ENCODE results near the gene SOWAHD. TPM values are rescaled to one million over a fixed set of nuclear protein-coding genes. Genes with fewer than 3 reads are reported as not detected.

SOWAHD gene
- total RNA-seq, 2 donors from 2014 or later: 3.2 to 4.9 TPM

DNA sequence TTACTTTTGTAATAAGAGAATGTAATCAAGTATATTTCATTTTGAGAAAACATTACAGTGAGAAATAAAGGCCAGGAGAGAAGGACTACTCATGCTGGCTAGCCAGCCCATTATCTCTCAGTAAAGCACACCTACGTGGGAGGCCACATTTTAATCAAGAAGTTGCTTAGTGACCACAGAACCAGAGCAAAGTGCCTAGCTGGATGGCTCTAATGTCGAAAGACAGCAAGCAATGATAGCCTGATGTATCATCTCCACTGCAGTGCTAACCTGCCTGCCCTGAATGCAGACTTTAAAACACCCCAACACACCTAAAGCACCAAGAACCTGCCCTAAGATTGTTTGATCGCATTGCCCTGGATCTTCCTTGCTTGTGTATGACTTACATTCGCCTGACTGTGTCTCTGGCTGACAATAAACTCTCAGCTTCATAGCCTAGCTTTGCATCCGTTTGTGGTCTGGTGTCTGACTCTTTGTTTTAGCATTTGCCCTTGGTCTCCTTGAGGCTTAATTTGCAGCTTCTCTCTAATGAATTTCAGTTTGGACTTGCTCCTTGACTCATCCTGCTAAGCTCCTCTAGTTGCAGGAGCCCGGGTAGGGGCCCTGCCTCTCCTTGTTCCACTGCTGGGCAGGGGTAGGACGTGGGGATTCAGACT lies 31.4 kb upstream of the SOWAHD start:
- DNase-seq: no peak
- Histone ChIP-seq H3K4me3 (no peak overlapping the region), H3K9ac (ENCODE audit: low read depth in 2 of 2, low read length in 2 of 2) (no peak overlapping the region), H3K4me1 (no peaks in the 10 kb centered on the region), H3K27me3 (no peaks in the 10 kb centered on the region), H3K27ac (no peak overlapping the region), H3K36me3 (no peaks in the 10 kb centered on the region), H3K9me3 (no peaks in the 10 kb centered on the region)
- intact Hi-C loops (cut with DNase I): no loop called here
- TF ChIP-seq, protein P1, sequence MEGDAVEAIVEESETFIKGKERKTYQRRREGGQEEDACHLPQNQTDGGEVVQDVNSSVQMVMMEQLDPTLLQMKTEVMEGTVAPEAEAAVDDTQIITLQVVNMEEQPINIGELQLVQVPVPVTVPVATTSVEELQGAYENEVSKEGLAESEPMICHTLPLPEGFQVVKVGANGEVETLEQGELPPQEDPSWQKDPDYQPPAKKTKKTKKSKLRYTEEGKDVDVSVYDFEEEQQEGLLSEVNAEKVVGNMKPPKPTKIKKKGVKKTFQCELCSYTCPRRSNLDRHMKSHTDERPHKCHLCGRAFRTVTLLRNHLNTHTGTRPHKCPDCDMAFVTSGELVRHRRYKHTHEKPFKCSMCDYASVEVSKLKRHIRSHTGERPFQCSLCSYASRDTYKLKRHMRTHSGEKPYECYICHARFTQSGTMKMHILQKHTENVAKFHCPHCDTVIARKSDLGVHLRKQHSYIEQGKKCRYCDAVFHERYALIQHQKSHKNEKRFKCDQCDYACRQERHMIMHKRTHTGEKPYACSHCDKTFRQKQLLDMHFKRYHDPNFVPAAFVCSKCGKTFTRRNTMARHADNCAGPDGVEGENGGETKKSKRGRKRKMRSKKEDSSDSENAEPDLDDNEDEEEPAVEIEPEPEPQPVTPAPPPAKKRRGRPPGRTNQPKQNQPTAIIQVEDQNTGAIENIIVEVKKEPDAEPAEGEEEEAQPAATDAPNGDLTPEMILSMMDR (IDR thresholded peaks at IDR 0.05): no peak

DNA sequence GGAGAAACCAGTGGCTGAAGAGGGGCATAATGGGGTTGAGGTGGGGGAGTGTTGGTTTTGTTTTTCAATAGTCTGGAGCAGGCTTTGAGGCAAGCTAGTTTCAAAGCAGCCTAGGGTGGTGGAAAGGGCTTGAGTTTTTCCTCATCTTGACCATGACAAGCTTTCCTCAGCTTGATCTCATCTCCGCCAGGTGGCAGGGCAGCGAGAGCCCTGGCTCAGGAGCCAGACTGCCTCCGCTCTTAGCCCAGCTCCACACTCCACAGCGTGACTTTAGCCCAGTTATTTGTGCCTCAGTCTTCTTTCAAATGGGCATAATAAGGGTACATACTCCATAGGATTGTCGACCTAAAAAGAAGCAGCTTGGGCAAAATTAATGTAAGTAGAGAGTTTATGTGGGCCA lies 29.9 kb upstream of the SOWAHD start:
- TF ChIP-seq, protein P1 (IDR thresholded peaks at IDR 0.05): no peak
- Histone ChIP-seq H3K4me1 (no peaks in the 10 kb centered on the region), H3K9ac (ENCODE audit: low read depth in 2 of 2, low read length in 2 of 2) (no peak overlapping the region), H3K36me3 (no peaks in the 10 kb centered on the region), H3K4me3 (no peak overlapping the region), H3K27me3 (no peaks in the 10 kb centered on the region), H3K9me3 (no peaks in the 10 kb centered on the region), H3K27ac (no peak overlapping the region)
- intact Hi-C loops (cut with DNase I): no loop called here
- DNase-seq: no peak

DNA sequence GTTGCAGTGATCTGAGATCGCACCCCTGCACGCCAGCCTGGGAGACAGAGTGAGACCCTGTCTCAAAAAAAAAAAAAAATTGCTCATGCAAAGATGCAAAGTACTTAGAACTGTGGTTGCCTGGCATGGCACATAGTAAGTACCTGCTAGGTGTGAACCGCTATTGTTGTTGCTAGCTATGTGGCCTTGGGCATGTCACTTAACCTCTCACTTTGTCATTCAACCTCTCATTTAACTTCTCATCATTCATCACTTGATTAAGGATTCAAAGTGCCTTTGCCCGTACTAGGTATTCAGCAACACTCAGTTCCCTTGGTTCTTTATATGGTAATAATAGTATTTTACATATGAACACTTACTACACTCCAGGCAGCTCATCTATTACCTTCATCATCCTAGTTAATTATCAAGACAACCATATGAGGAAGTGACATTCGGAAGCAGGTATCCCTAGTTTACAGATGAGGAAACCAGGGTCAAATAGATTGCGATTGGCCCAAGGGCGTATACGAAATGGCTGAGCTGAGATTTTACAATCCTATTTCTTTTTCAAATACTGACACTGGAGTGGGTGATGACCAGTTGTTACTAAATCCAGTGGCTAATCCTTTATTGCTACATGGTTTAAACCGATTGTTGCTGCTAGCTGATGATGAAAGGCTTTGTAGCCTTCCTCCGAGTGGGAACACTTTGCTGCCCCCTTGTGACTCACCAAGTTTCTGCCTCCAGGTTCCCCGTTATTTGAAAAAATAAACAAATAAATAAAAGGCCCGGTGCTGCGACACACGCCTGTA lies 28.8 kb upstream of the SOWAHD start:
- Histone ChIP-seq H3K9ac (ENCODE audit: low read depth in 2 of 2, low read length in 2 of 2) (no peak overlapping the region), H3K36me3 (no peaks in the 10 kb centered on the region), H3K27ac (no peak overlapping the region), H3K4me1 (no peaks in the 10 kb centered on the region), H3K9me3 (no peaks in the 10 kb centered on the region), H3K4me3 (no peak overlapping the region), H3K27me3 (no peaks in the 10 kb centered on the region)
- TF ChIP-seq, protein P1 (IDR thresholded peaks at IDR 0.05): peak; percentile 47
- DNase-seq: peak; percentile 57
- intact Hi-C loops (cut with DNase I): loop anchor here (10.0 kb wide), 2 partner anchors 115 to 215 kb away; no protein-coding TSS in a partner anchor

DNA sequence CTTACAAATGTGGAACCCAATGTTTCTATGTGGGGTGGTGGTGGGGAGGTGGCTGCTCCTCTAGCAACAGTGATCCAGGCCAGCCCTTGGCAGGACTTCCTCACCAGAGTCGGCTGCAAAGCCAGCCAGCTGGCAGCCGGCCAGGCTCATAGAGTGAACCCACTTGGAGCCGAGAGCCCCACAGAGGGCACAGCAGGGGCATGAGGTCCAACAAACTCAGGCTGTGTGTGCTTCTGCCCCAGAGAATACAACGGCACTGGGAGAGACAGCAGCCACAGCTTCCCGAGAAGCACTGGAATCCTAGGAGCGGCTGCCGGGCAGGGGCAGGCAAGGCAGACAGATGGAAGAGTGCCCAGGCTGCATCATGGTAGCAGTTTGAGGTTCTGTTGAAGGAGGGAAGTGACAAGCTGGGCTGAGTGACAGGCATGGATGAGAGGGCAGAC lies 23.5 kb upstream of the SOWAHD start:
- Histone ChIP-seq H3K9me3 (no peaks in the 10 kb centered on the region), H3K27ac (no peak overlapping the region), H3K4me3 (no peak overlapping the region), H3K9ac (ENCODE audit: low read depth in 2 of 2, low read length in 2 of 2) (no peak overlapping the region), H3K36me3 (no peaks in the 10 kb centered on the region), H3K4me1 (no peaks in the 10 kb centered on the region), H3K27me3 (no peaks in the 10 kb centered on the region)
- intact Hi-C loops (cut with DNase I): loop anchor here (10.0 kb wide), 2 partner anchors 120 to 220 kb away; no protein-coding TSS in a partner anchor
- DNase-seq: no peak
- TF ChIP-seq, protein P1 (IDR thresholded peaks at IDR 0.05): no peak

DNA sequence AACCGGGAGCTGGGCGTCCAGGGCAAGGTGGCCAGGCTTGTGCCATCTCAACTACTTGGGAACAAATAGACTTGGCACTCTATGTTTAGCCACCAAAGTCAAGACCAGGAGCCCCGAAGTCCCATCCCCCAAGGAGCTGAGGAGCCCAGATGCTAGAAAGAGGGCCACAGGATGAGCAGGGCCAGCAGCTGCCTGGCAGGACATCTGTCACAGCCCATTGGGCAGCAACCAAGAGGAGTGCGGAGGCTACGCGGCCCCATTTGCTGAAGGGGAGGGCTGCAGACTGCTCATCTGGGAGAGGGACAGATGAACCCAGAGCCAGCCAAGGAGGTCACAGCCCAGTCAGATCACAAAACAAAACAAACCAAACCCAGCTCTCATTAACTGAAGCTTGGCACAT lies 22.9 kb upstream of the SOWAHD start:
- Histone ChIP-seq H3K9ac (ENCODE audit: low read depth in 2 of 2, low read length in 2 of 2) (no peak overlapping the region), H3K4me3 (no peak overlapping the region), H3K36me3 (no peaks in the 10 kb centered on the region), H3K27me3 (no peaks in the 10 kb centered on the region), H3K27ac (no peak overlapping the region), H3K9me3 (no peaks in the 10 kb centered on the region), H3K4me1 (no peaks in the 10 kb centered on the region)
- TF ChIP-seq, protein P1 (IDR thresholded peaks at IDR 0.05): no peak
- DNase-seq: no peak
- intact Hi-C loops (cut with DNase I): loop anchor here (10.0 kb wide), 2 partner anchors 121 to 221 kb away; no protein-coding TSS in a partner anchor

Measured in colonic mucosa (tissue), 4 donors.